ENCODE measurements around the gene IL17RE. TPM values are rescaled to one million over a fixed set of nuclear protein-coding genes. Genes with fewer than 3 reads are reported as not detected.

Gene IL17RE
- total and polyA plus RNA-seq, 2 of the 13 experiments (the other 11 are each of a cell fraction or from before 2014, with no cell fraction given), result 14.5 to 24.1 TPM

- TF ChIP-seq ZBTB33 (CRISPR knock-in tag; IDR thresholded peaks at IDR 0.05) (peak; percentile 71), ZNF788 (CRISPR knock-in tag; IDR thresholded peaks at IDR 0.05; ENCODE audit: borderline replicate concordance) (0 out of 2 replicates have a peak, but pooled peaks have one; percentile 24), HOXA3 (CRISPR knock-in tag; IDR thresholded peaks at IDR 0.05) (0 out of 2 replicates have a peak, but pooled peaks have one; percentile 25), ZFP90 (CRISPR knock-in tag; IDR thresholded peaks at IDR 0.05; ENCODE audit: borderline replicate concordance) (peak; percentile 93; the same call in 1 of the 2 replicates)
Observed at GRCh38 chr3:9865125-9865637, 37.5 kb upstream of the IL17RE start (continued).

DNA sequence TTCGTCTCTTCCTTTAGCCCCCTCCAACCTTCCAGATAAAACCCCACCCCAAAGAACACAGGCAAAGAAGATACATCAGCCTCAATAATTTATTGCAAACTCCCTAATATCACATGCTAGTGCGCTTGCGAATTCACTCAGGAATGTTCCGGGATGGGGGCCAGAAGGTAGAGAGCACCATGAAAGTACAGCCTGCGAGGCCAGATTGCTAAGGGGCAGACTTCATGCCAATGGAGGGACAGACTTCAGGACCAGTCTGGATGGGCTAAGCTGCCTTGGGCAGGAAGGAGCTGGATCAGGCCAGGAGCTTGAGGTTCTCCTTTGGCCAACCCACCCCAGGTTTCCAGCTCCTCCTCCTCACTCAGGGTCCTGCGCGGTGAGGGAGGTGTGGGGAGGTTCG lies 36.0 kb upstream of the IL17RE start:
- H3K4me2 ChIP-seq (ENCODE audit: low read depth, low read length), result no peak overlapping the region
- ATAC-seq, result no peak
- H3K9me3 ChIP-seq (ENCODE audit: low read length), result no peaks in the 10 kb centered on the region
- 97% methylated on average over 5 of the region's 8 CpGs for WGBS (ENCODE audit: low lambda C conversion rate)
- no peaks in the 10 kb centered on the region for H3K79me2 ChIP-seq (ENCODE audit: insufficient read depth, low read length)
- H3K36me3 ChIP-seq (replicated peaks in 1 of 2; ENCODE audit: control insufficient read depth in 1 of 2, insufficient read depth in 2 of 2, low read length in 2 of 2), result no peaks in the 10 kb centered on the region
- no peak overlapping the region for H3K4me3 ChIP-seq (replicated peaks in 1 of 3; ENCODE audit: insufficient read depth in 1 of 3, low read depth in 2 of 3, low read length in 3 of 3)
- CTCF ChIA-PET (ENCODE audit: low intra/inter-chr PET ratio, low total read pairs), result no interaction called here
- no peaks in the 10 kb centered on the region for H4K20me1 ChIP-seq (ENCODE audit: insufficient read depth, low read length)
- no peaks in the 10 kb centered on the region for H3K27me3 ChIP-seq (ENCODE audit: control insufficient read depth in 1 of 2, insufficient read depth in 2 of 2, low read length in 2 of 2)
- intact Hi-C loops (cut with micrococcal nuclease; ENCODE audit: unreplicated experiment) (no loop called here), in situ Hi-C loops (cut with HindIII; ENCODE audit: extremely low pct_ligation_motif_present, low pct_unique_long_range_greater_than_20kb) (no loop called here)
- H2AFZ ChIP-seq (ENCODE audit: low read length), result no peak overlapping the region
- no peak overlapping the region for H3K27ac ChIP-seq (ENCODE audit: extremely low read length, insufficient read depth, low read length)
- H3K4me1 ChIP-seq (ENCODE audit: insufficient read depth, low read length), result peaks cover 44% of the 10 kb centered on the region
- no TSS peak for BruUV-seq (replicated peaks)
- FAIRE-seq, result no peak
- DNase-seq (ENCODE audit: low spot score), result no peak
- no peak overlapping the region for H3K9ac ChIP-seq (ENCODE audit: insufficient read depth, low read depth, low read length)
- POLR2A ChIA-PET, result interaction anchor here (3.5 to 6.6 kb wide), 2 partner anchors 24 to 34 kb away, joined by 35 to 153 read pairs; partner anchors contain the start of genes IL17RE and JAGN1
- TF ChIP-seq ZNF784 (CRISPR knock-in tag; IDR thresholded peaks at IDR 0.05; ENCODE audit: borderline replicate concordance), result no peak
- no peak for TF ChIP-seq ZBTB26 (CRISPR knock-in tag; IDR thresholded peaks at IDR 0.05; ENCODE audit: borderline replicate concordance)
- TF ChIP-seq, protein P1, sequence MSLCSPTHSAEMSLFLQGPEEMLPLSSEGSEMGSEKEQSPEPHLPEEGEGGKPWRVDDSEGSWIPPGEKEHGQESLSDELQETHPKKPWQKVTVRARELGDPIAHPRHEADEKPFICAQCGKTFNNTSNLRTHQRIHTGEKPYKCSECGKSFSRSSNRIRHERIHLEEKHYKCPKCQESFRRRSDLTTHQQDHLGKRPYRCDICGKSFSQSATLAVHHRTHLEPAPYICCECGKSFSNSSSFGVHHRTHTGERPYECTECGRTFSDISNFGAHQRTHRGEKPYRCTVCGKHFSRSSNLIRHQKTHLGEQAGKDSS (CRISPR knock-in tag; IDR thresholded peaks at IDR 0.05; ENCODE audit: borderline replicate concordance, low read depth), result no peak
- no peak for TF ChIP-seq U2AF2 (IDR thresholded peaks at IDR 0.05; ENCODE audit: low read depth, low read length)
- TF ChIP-seq WIZ (CRISPR knock-in tag; IDR thresholded peaks at IDR 0.05), result no peak
- TF ChIP-seq SOX5 (CRISPR knock-in tag; IDR thresholded peaks at IDR 0.05; ENCODE audit: borderline replicate concordance), result no peak
- no peak for TF ChIP-seq ZNF597 (CRISPR knock-in tag; IDR thresholded peaks at IDR 0.05)
- TF ChIP-seq ZNF574 (CRISPR knock-in tag; IDR thresholded peaks at IDR 0.05), result no peak
- TF ChIP-seq FOXP1 (IDR thresholded peaks at IDR 0.05), result no peak
- no peak for TF ChIP-seq FOXP1 (CRISPR knock-in tag; IDR thresholded peaks at IDR 0.05)

All from HepG2 (cell line).